Common myeloid progenitor, CD34-positive (primary cell): Measurements from ENCODE around the gene METTL15.

Experiments used
- CTCF ChIA-PET: fragments of 350-600 bp; sonication (Branson Sonifier 250); formaldehyde crosslinking; loops from one replicate; lab custom pipeline; 2021; ENCODE audit warnings: antibody characterized with exemption; lab: Charles Lee
- POLR2A ChIA-PET: fragments of 350-600 bp; sonication (Branson Sonifier 250); formaldehyde crosslinking; loops from one replicate; lab custom pipeline; 2021; ENCODE audit warnings: antibody characterized with exemption; lab: Charles Lee
- DNase-seq, 3 donors: peaks; one replicate each; pipeline versions ENCODE4 v3.0.0 to v3.0.0-alpha.2; 2013
- H3K27ac ChIP-seq, 2 experiments: 1 replicate in 1 of 2; 2 replicates in 1 of 2; pipeline ENCODE4 v1.7.0; 2013; ENCODE audit warnings: inconsistent platforms in 2 of 2, low read length in 2 of 2, mild to moderate bottlenecking in 2 of 2, low read depth in 1 of 2, moderate library complexity in 1 of 2; ENCODE audit not compliant: severe bottlenecking in 2 of 2, insufficient read depth in 1 of 2, poor library complexity in 1 of 2
- H3K27me3 ChIP-seq, 5 experiments: replicated peaks in 2 of 5; 1 replicate in 3 of 5; 2 replicates in 2 of 5; pipeline versions ENCODE4 v1.6.1 to v1.7.0; 2013; ENCODE audit warnings: low read length in 4 of 5, mild to moderate bottlenecking in 2 of 5, moderate library complexity in 2 of 5, inconsistent platforms in 1 of 5; ENCODE audit not compliant: insufficient read depth in 5 of 5, control insufficient read depth in 4 of 5
- H3K36me3 ChIP-seq, 4 experiments: 1 replicate in 2 of 4; 2 replicates in 2 of 4; pipeline versions ENCODE4 v1.6.1 to v1.7.0; 2013; ENCODE audit warnings: low read length in 3 of 4, control low read depth in 1 of 4, mild to moderate bottlenecking in 1 of 4; ENCODE audit not compliant: control insufficient read depth in 4 of 4, insufficient read depth in 4 of 4
- H3K4me1 ChIP-seq, 4 experiments: 1 replicate in 3 of 4; 2 replicates in 1 of 4; pipeline versions ENCODE4 v1.6.1 to v1.7.1; 2013; ENCODE audit warnings: low read length in 3 of 4, mild to moderate bottlenecking in 3 of 4, control low read depth in 1 of 4, inconsistent platforms in 1 of 4, moderate library complexity in 1 of 4; ENCODE audit not compliant: control insufficient read depth in 4 of 4, insufficient read depth in 4 of 4; ENCODE audit errors: control extremely low read depth in 1 of 4
- H3K4me3 ChIP-seq, 7 experiments: 1 replicate in 4 of 7; 2 replicates in 3 of 7; pipeline versions ENCODE4 v1.5.1 to v1.7.0; 2013; ENCODE audit warnings: mild to moderate bottlenecking in 7 of 7, low read length in 6 of 7, moderate library complexity in 6 of 7, inconsistent platforms in 2 of 7, low read depth in 2 of 7, control low read depth in 1 of 7; ENCODE audit not compliant: insufficient read depth in 4 of 7, control insufficient read depth in 1 of 7; ENCODE audit errors: extremely low read depth in 1 of 7
- H3K9me3 ChIP-seq, 5 experiments: 1 replicate in 4 of 5; 2 replicates in 1 of 5; pipeline versions ENCODE4 v1.6.1 to v1.7.1; 2013; ENCODE audit warnings: low read length in 4 of 5, mild to moderate bottlenecking in 2 of 5, inconsistent platforms in 1 of 5, low read depth in 1 of 5, moderate library complexity in 1 of 5; ENCODE audit not compliant: control insufficient read depth in 4 of 5, insufficient read depth in 2 of 5; ENCODE audit errors: control extremely low read depth in 1 of 5
- WGBS: methylation state at CpG from one replicate; pipeline ENCODE4 v1.1.5; 2013; ENCODE audit not compliant: insufficient coverage; 5-methylcytosine and 5-hydroxymethylcytosine counted together

Gene METTL15

GRCh38 chr11:28108958-28109357 lies 770 bp downstream of the METTL15 start:
- Histone ChIP-seq H3K36me3 (peaks cover 0 to 3% (median 3%) of the 10 kb centered on the region in 4 experiments), H3K4me1 (peaks cover 17 to 44% (median 31%) of the 10 kb centered on the region in 4 experiments), H3K4me3 (peak overlapping the region in 5 of 7 experiments; percentile 56 to 100 (median 89)), H3K9me3 (no peaks in the 10 kb centered on the region), H3K27me3 (no peaks in the 10 kb centered on the region), H3K27ac (peak overlapping the region; percentile 94 to 99)
- ChIA-PET CTCF (no interaction called here), POLR2A (interaction anchor here (1.1 kb wide), 1 partner anchor 12 kb away, joined by 3 read pairs; no protein-coding TSS in a partner anchor)
- no peak for DNase-seq
- 100% methylated on average over 1 of the region's 3 CpGs for WGBS

GRCh38 chr11:28110108-28110820 lies 2.1 kb downstream of the METTL15 start:
- H3K4me1 ChIP-seq: peaks cover 17 to 44% (median 31%) of the 10 kb centered on the region in 4 experiments
- H3K36me3 ChIP-seq: peaks cover 0 to 9% (median 3%) of the 10 kb centered on the region in 4 experiments
- H3K27ac ChIP-seq: peak overlapping the region; percentile 94 to 99
- peak overlapping the region; percentile 67 to 100 (median 91) for H3K4me3 ChIP-seq
- H3K27me3 ChIP-seq: no peaks in the 10 kb centered on the region
- POLR2A ChIA-PET: interaction anchor here (1.1 kb wide), 1 partner anchor 13 kb away, joined by 3 read pairs; no protein-coding TSS in a partner anchor
- WGBS: 0% methylated on average over 22 of the region's 31 CpGs
- CTCF ChIA-PET: interaction anchor here (1.2 to 1.3 kb wide), 2 partner anchors 13 to 24 kb away, joined by 5 read pairs; no protein-coding TSS in a partner anchor
- peak; percentile 43 to 60 (median 52) for DNase-seq
- no peaks in the 10 kb centered on the region for H3K9me3 ChIP-seq

DNA sequence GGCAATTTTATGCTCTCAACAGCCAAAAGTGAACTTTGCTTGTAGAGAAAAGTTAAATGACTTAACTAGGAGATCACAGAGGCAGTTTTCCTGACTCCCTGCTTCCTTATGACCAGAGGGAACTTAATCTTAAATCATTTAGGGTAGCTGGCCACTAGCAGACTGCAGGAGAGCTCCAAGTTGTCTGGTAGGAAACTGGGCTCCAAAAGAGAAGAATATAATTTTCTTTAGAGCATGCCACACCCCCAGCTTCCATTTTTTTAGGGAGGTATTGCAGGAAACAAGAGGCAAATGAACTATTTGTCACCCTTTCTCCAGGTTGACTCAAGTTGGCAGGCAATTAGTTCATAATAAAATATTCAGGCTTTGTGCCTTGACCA lies 2.6 kb downstream of the METTL15 start:
- Histone ChIP-seq H3K27me3 (no peaks in the 10 kb centered on the region), H3K4me3 (peak overlapping the region in 6 of 7 experiments; percentile 78 to 100 (median 93)), H3K27ac (peak overlapping the region; percentile 94 to 99), H3K36me3 (peaks cover 3 to 13% (median 3%) of the 10 kb centered on the region in 4 experiments), H3K9me3 (no peaks in the 10 kb centered on the region), H3K4me1 (peaks cover 17 to 43% (median 29%) of the 10 kb centered on the region in 4 experiments)
- POLR2A ChIA-PET: no interaction called here
- peak in 2 of 3 donors; percentile 34 to 35 for DNase-seq
- CTCF ChIA-PET: interaction anchor here (1.2 to 1.3 kb wide), 2 partner anchors 12 to 24 kb away, joined by 5 read pairs; no protein-coding TSS in a partner anchor

DNA sequence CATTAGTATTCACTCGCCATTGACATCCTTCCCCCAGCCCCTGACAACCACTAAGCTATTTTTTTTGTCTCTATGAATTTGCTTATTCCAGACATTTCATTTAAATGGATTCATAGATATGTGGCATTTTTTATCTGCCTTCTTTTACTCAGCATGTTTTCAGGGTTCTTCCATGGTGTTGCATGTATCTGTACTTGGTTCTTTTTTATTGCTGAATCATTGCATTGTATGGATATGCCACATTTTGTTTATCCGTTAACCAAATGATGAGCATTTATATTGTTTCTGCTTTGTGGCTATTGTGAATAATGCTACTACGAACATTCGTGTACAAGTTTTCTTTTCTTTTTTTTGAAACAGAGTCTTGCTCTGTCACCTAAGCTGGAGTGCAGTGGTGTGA lies 5.9 kb downstream of the METTL15 start:
- H3K27me3 ChIP-seq: no peaks in the 10 kb centered on the region
- WGBS: 100% methylated on average over 2 of the region's 4 CpGs
- H3K36me3 ChIP-seq: peaks cover 3 to 15% (median 5%) of the 10 kb centered on the region in 4 experiments
- no peak for DNase-seq
- POLR2A ChIA-PET: no interaction called here
- CTCF ChIA-PET: no interaction called here
- peaks cover 6 to 20% (median 11%) of the 10 kb centered on the region in 4 experiments for H3K4me1 ChIP-seq
- no peak overlapping the region for H3K4me3 ChIP-seq
- H3K9me3 ChIP-seq: no peaks in the 10 kb centered on the region
- no peak overlapping the region for H3K27ac ChIP-seq

GRCh38 chr11:28114731-28115130 lies 6.5 kb downstream of the METTL15 start:
- no peak overlapping the region for H3K4me3 ChIP-seq
- no peaks in the 10 kb centered on the region for H3K27me3 ChIP-seq
- no peak overlapping the region for H3K27ac ChIP-seq
- CTCF ChIA-PET: no interaction called here
- H3K4me1 ChIP-seq: peaks cover 4 to 13% (median 7%) of the 10 kb centered on the region in 4 experiments
- DNase-seq: no peak
- peaks cover 3 to 15% (median 5%) of the 10 kb centered on the region in 4 experiments for H3K36me3 ChIP-seq
- POLR2A ChIA-PET: no interaction called here
- no CpG with 5 or more reads among the region's 1 CpG for WGBS
- H3K9me3 ChIP-seq: no peaks in the 10 kb centered on the region

DNA sequence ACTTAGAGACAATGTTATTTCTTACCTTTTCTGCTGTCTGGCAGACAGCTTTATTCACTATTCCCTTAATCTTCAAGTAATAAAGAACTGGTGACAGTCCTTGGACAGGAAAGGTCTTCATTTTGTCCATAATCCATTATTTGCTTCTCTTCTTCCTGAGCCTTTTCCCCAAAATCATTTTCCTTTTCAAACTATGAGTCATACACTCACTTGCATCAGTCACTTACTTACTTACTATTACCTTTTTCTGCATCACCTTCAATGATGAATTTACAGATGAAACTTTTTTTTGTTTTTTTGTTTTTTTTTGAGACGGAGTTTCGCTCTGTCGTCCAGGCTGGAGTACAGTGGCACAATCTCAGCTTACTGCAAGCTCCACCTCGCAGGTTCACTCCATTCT lies 9.5 kb downstream of the METTL15 start:
- 100% methylated on average over 3 of the region's 4 CpGs for WGBS
- H3K27ac ChIP-seq: no peak overlapping the region
- POLR2A ChIA-PET: no interaction called here
- CTCF ChIA-PET: interaction anchor here (1.3 kb wide), 1 partner anchor 10 kb away, joined by 4 read pairs; the partner anchor contains the start of genes KIF18A and METTL15
- DNase-seq: no peak
- no peaks in the 10 kb centered on the region for H3K27me3 ChIP-seq
- H3K9me3 ChIP-seq: no peaks in the 10 kb centered on the region
- no peak overlapping the region for H3K4me3 ChIP-seq
- H3K36me3 ChIP-seq: peaks cover 3 to 15% (median 5%) of the 10 kb centered on the region in 4 experiments
- no peaks in the 10 kb centered on the region for H3K4me1 ChIP-seq

GRCh38 chr11:28123151-28123581 lies 15.0 kb downstream of the METTL15 start:
- no peak overlapping the region for H3K27ac ChIP-seq
- ChIA-PET CTCF (interaction anchor here (1.7 kb wide), 1 partner anchor 12 kb away, joined by 5 read pairs; no protein-coding TSS in a partner anchor), POLR2A (no interaction called here)
- H3K36me3 ChIP-seq: peaks cover 0 to 14% (median 5%) of the 10 kb centered on the region in 4 experiments
- no peaks in the 10 kb centered on the region for H3K27me3 ChIP-seq
- no peaks in the 10 kb centered on the region for H3K9me3 ChIP-seq
- no peak overlapping the region for H3K4me3 ChIP-seq
- WGBS: no CpG with 5 or more reads among the region's 3 CpGs
- no peaks in the 10 kb centered on the region for H3K4me1 ChIP-seq
- DNase-seq: no peak
